NB4 (cell line): Measurements from ENCODE around the gene FAM221A.

ENCODE experiments used
- TF ChIP-seq, protein P1 (sequence below): IDR thresholded peaks from one replicate; pipeline ENCODE4 v1.5.1; 2012; ENCODE audit warnings: low read depth, low read length
- TF ChIP-seq, protein P2 (sequence below): IDR thresholded peaks from 2 replicates; pipeline ENCODE4 v1.6.1; 2011; ENCODE audit warnings: low read depth, low read length

DNA sequence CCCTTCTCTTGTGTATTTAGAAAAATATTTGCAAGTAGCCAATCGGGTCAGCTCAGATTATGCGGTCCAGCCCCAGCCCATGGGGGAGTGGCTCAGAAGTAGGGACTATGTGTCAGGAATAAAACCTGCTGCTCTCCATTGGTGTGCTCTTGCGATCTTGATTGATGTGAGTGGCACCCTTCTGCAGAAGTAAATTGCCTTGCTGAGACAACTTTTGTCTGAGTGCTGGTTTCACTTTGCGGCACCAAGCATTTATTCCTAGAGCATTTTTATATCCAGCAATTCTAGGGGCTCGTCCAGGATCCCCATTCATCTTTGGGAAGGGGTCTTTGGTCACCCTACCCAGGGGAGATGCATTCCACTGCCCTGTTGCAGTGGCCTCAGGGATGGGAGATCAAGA, 26.1 kb upstream of the FAM221A start:
- TF ChIP-seq, protein P1, sequence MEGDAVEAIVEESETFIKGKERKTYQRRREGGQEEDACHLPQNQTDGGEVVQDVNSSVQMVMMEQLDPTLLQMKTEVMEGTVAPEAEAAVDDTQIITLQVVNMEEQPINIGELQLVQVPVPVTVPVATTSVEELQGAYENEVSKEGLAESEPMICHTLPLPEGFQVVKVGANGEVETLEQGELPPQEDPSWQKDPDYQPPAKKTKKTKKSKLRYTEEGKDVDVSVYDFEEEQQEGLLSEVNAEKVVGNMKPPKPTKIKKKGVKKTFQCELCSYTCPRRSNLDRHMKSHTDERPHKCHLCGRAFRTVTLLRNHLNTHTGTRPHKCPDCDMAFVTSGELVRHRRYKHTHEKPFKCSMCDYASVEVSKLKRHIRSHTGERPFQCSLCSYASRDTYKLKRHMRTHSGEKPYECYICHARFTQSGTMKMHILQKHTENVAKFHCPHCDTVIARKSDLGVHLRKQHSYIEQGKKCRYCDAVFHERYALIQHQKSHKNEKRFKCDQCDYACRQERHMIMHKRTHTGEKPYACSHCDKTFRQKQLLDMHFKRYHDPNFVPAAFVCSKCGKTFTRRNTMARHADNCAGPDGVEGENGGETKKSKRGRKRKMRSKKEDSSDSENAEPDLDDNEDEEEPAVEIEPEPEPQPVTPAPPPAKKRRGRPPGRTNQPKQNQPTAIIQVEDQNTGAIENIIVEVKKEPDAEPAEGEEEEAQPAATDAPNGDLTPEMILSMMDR: no peak
- TF ChIP-seq, protein P2, sequence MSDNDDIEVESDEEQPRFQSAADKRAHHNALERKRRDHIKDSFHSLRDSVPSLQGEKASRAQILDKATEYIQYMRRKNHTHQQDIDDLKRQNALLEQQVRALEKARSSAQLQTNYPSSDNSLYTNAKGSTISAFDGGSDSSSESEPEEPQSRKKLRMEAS: no peak
